Ishikawa (cell line): ENCODE measurements around the gene SLK.

Source experiments
- CEBPB ChIP-seq: IDR thresholded peaks from 2 replicates; pipeline ENCODE4 v1.6.1; 2012
- CREB1 ChIP-seq: IDR thresholded peaks from 2 replicates; pipeline ENCODE4 v1.6.1; 2012; ENCODE audit warnings: low read depth
- EGR1 ChIP-seq: IDR thresholded peaks from 2 replicates; pipeline ENCODE4 v1.6.1; 2012
- EP300 ChIP-seq: IDR thresholded peaks from 2 replicates; pipeline ENCODE4 v1.6.1; 2012; ENCODE audit warnings: borderline replicate concordance
- FOXM1 ChIP-seq: IDR thresholded peaks from 2 replicates; pipeline ENCODE4 v1.6.1; 2012; ENCODE audit warnings: low read depth, borderline replicate concordance
- MAX ChIP-seq: IDR thresholded peaks from 2 replicates; pipeline ENCODE4 v1.6.1; 2012
- NFIC ChIP-seq: IDR thresholded peaks from 2 replicates; pipeline ENCODE4 v1.6.1; 2012
- RAD21 ChIP-seq: IDR thresholded peaks from 2 replicates; pipeline ENCODE4 v1.6.1; 2012; ENCODE audit warnings: low read depth
- REST ChIP-seq: IDR thresholded peaks from 2 replicates; pipeline ENCODE4 v1.6.1; 2012; ENCODE audit warnings: low read depth, mild to moderate bottlenecking
- TAF1 ChIP-seq: IDR thresholded peaks from 2 replicates; pipeline ENCODE4 v1.6.1; 2012; ENCODE audit warnings: low read depth, mild to moderate bottlenecking
- TCF12 ChIP-seq: IDR thresholded peaks from 2 replicates; pipeline ENCODE4 v1.6.1; 2012; ENCODE audit warnings: low read depth
- TEAD4 ChIP-seq: IDR thresholded peaks from 2 replicates; pipeline ENCODE4 v1.6.1; 2012
- USF1 ChIP-seq: IDR thresholded peaks from 2 replicates; pipeline ENCODE4 v1.6.1; 2012
- YY1 ChIP-seq: IDR thresholded peaks from 2 replicates; pipeline ENCODE4 v1.6.1; 2012; ENCODE audit warnings: low read depth
- ZBTB7A ChIP-seq: IDR thresholded peaks from 2 replicates; pipeline ENCODE4 v1.6.1; 2012; ENCODE audit warnings: low read depth

The SLK gene

GRCh38 chr10:104040382-104040781 is 73.4 kb downstream of the SLK start:
- no peak for TF ChIP-seq TCF12

GRCh38 chr10:104040862-104041789 is 74.2 kb downstream of the SLK start:
- TF ChIP-seq ZBTB7A = no peak
- no peak for TF ChIP-seq MAX
- no peak for TF ChIP-seq TEAD4
- no peak for TF ChIP-seq FOXM1
- TF ChIP-seq CEBPB = no peak
- no peak for TF ChIP-seq EGR1
- TF ChIP-seq CREB1 = no peak
- TF ChIP-seq RAD21 = no peak
- TF ChIP-seq TCF12 = no peak
- no peak for TF ChIP-seq YY1
- TF ChIP-seq EP300 = no peak
- TF ChIP-seq TAF1 = no peak

GRCh38 chr10:104041891-104042535 is 75.1 kb downstream of the SLK start:
- no peak for TF ChIP-seq YY1
- TF ChIP-seq TCF12 = no peak
- TF ChIP-seq EP300 = no peak
- no peak for TF ChIP-seq CEBPB
- TF ChIP-seq RAD21 = no peak
- no peak for TF ChIP-seq USF1
- no peak for TF ChIP-seq MAX
- TF ChIP-seq CREB1 = no peak
- TF ChIP-seq REST = no peak
- no peak for TF ChIP-seq TEAD4
- no peak for TF ChIP-seq TAF1
- TF ChIP-seq ZBTB7A = no peak
- TF ChIP-seq NFIC = no peak
- TF ChIP-seq FOXM1 = no peak
- TF ChIP-seq EGR1 = no peak

- TF ChIP-seq EP300 (no peak), FOXM1 (no peak), TEAD4 (no peak), CREB1 (no peak)
These were observed 76.4 kb downstream of the SLK start for GRCh38 chr10:104043185-104043830.

GRCh38 chr10:104043854-104044253 is 76.9 kb downstream of the SLK start:
- TF ChIP-seq REST = no peak
- TF ChIP-seq TAF1 = no peak
- TF ChIP-seq FOXM1 = no peak
- TF ChIP-seq CEBPB = no peak
- no peak for TF ChIP-seq EGR1
- TF ChIP-seq TEAD4 = no peak
- TF ChIP-seq EP300 = no peak
- TF ChIP-seq YY1 = no peak
- no peak for TF ChIP-seq MAX
- TF ChIP-seq NFIC = no peak
- TF ChIP-seq RAD21 = no peak
- no peak for TF ChIP-seq ZBTB7A
